Measurements from ENCODE around the gene TPPP. TPM values are rescaled to one million over a fixed set of nuclear protein-coding genes. Genes with fewer than 3 reads are reported as not detected.
"Not testable (repeated sequence)": the region's sequence is repeated elsewhere in the genome, so short reads cannot be mapped to it uniquely, and the experiment has no call there.

TPPP gene
- total RNA-seq, 1 experiment from 2014 or later, result 0.05 TPM

DNA sequence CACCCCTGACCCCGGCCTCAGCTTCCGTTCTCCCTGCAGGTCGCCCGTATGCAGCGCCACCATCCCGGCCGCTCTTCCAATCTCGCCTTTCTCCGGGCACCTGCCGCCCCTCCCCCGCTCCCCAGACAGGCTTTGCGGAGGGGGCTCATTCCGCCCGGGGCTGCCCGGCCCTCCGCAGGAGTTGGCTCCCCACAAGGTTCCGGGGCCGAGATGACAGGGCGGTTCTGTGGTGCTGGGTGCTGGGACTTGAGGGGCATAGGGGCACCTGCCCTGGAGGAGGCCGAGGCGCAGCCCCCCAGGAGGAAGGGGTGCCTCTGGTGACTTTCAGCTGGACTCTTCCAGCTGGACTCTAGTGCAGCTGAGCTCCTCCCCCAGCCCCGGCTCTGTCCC, 885 bp upstream of the TPPP start:
- DNase-seq (ENCODE audit: low spot score), result not testable (repeated sequence)

DNA sequence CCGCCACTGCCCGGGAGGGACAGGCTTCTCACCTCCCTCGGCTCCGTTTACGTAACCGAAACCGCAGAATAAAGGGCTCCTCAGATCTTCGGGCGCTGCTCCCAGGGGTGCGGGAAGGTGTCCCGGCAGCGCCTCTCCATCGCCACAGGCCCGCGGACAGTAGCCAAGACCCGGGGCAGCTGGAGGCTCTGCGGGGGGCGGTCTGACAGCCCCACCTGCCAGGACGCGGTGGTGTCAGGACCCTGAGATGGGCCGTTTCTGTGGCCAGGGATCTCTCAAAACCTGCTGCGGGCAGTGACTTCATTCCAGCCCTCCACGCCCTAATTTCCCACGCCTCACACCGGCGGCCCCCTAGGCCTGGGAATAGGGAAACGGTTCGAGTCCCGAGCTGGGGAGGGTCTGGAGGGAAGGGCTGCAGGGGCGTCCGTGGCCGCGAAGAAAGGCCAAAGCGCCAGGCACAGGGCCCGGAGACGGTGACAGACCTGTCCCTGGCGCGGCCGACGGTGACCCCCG, 567 bp downstream of the TPPP start:
- not testable (repeated sequence) for DNase-seq (ENCODE audit: low spot score)

DNA sequence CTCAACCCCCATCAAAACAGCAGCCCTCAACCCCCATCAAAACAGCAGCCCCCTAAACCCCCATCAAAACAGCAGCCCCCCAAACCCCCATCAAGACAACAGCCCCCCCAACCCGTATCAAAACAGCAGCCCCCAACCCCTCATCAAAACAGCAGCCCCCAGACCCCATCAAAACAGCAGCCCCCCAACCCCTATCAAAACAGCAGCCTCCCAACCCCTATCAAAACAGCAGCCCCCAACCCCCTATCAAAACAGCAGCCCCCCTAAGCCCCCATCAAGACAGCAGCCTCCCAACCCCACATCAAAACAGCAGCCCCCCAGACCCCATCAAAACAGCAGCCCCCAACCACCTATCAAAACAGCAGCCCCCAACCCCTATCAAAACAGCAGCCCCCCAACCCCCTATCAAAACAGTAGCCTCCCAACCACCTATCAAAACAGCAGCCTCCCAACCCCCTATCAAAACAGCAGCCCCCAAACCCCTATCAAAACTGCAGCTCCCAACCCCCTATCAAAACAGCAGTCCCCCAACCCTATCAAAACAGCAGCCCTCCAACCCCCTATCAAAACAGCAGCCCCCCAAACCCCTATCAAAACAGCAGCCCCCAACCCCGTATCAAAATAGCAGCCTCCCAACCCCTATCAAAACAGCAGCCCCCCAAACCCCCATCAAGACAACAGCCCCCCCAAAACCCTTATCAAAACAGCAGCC, 1.2 kb downstream of the TPPP start:
- DNase-seq (ENCODE audit: low spot score), result no peak

DNA sequence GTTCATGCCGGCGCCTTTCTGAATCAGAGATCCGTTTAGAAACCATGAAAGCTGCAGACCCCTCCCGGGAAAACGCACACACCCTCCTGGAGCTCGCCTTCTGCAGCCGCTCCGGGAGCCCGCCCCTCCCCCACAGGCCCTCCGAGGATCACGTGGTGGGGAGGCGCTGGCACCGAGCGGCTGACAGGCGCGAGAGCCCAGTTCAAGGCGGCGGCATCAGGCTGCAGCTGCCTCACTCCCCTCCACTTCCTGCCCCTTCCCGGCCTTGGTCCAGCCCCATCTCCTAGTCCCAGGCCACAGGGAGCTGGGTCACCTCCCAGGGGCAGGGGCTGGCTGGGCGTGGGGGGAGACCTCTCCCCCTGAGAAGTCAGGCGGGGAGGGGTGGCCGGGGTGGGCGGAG, 2.1 kb downstream of the TPPP start:
- DNase-seq (ENCODE audit: low spot score), result not testable (repeated sequence)

DNA sequence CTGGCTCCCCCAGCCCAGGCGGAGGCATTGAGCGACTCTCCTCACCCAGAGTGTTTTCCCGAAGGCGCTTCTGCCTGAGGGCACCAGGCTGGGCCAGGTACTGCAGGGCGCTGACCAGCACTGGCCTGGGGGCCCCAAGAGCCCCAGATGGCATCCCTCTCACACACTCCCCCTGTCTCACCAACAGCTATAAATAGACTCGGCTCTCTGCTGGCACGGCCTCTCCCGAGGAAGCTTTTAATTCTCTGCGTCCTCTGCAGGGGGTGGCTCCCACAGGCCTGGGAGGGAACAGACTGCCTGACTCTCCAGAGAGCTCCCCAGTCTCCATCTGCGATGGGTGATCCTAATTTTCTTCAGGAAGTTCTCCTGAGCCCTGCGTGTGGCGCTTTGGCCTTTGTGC, 2.9 kb downstream of the TPPP start:
- DNase-seq (ENCODE audit: low spot score), result not testable (repeated sequence)

DNA sequence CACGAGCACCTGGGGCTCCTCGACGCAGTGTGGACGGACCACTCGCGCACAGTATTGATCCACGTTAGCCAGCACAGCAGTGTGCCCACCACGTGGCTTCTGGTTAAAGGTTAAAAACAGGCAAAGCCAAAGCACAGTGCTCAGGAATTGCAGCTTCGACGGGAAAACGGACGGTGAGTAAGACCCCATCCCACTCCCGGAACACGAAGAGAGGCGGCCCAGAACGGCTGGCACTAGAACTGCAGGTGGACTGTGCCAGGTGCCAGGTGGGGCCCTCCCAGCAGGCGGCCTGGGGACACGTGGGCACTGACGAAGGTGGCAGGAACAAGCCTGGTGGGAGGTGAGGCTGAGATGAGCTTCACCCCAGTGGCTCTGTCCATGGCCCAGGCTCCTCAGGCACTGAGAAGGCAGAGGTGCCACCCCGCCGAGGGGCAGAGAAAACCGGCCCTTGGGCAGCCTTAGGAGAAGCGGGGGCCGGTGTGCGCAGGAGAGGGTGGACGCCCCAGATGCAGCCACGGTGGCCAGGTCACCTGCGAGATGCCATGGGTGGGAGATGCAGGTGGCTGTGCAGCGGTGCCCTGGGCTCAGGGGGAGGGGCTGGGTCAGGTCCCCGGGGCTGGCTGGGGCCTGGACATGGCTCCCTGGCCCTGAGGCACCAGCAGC, 4.7 kb downstream of the TPPP start:
- DNase-seq (ENCODE audit: low spot score), result not testable (repeated sequence)

DNA sequence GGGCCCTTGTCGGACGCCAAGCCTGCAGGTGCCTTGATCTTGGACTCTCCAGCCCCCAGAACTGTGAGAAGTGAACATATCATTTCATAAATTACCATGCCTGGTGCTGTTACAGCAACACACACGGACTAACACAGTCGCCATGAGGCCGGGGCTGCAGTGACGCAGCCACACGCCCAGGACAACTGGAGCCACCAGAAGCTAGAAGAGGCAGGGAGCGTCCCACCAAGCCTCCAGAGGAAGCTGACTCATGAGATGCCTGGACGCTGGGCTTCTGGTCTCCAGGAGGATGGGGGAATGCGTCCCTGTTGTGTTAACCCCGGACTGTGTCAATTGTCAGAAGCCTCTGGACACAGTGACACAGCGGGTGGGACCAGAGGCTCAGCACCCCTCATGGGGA, 6.2 kb downstream of the TPPP start:
- DNase-seq (ENCODE audit: low spot score), result not testable (repeated sequence)

DNA sequence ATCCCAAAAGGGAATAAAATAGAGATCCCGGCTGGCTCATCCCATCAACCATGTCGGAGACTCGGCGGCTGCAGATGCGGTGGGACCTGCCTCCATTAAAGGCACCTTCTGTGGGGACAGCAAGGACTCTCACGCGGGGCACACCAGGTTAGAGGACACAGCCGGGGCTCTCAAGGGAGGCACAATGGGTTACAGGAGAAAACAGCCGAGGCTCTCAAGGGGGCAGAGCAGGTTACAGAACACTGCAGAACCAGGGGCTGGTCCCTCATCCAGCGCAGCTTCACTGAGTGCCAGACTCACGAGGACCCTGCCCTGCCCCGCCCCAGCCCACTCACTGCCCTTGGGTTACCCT, 7.0 kb downstream of the TPPP start:
- DNase-seq (ENCODE audit: low spot score), result not testable (repeated sequence)

DNA sequence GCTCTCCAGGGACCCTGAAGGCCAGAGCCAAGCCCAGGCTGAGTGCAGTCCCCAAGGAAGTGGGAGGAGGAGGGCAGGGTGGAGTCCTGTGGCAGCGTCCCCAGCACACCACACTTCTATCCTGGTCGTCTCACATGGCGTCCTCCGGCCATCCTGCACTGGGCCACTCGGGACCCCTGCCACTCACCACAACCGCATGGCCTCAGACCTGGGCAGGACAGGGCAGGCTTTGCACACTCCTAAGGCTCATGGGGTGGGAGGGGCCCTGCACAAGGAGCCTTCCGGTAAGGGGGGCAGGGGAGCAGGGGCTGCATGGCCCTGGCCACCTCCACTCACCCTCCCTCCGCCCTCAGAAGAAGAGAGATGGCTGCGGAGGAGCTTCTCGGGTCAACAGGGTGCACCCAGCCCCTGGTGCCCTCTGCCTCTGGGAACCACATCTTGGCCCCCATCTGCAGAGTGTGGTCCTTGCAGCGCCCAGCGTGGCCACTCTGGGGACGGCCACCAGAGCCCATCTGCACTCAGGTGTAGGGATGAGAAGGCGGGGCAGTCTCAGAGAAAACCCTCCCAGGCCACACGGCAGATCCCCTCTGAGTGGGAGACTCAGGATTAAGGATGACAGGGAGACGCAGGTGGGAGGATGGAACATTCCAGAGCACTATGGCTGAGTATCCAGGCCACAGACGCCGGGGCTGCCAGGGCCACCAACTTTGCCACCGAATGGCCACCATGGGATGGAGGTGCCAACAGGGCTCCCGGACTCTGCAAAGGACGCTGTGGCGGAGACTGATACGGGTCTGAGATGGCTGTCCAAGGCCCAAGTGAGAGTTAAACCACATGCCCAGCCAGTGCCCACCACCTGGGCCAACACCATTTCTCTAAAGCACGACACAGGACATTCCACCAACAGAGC, 7.6 kb downstream of the TPPP start:
- no peak for DNase-seq (ENCODE audit: low spot score)

DNA sequence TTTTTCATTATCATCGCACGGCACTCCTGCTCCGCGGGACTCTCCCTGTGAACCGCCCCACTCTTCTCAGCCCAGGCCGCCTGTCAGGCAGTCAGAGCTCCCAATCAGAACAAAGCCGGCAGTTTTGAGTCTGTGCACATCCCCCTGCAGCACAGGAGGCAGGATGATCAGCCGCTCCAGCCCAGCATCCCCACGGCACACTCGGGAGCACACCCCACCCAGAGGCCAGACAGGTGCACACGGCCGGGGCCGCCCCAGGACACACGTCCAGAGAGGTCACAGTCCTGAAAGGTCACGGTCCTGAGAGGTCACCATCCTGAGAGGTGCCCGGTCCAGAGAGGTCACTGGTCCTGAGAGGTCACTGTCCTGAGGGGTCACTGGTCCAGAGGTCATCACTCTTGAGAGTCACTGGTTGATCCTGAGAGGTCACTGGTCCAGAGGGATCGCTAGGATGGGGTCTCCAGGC, 8.4 kb downstream of the TPPP start:
- no peak for DNase-seq (ENCODE audit: low spot score)

DNA sequence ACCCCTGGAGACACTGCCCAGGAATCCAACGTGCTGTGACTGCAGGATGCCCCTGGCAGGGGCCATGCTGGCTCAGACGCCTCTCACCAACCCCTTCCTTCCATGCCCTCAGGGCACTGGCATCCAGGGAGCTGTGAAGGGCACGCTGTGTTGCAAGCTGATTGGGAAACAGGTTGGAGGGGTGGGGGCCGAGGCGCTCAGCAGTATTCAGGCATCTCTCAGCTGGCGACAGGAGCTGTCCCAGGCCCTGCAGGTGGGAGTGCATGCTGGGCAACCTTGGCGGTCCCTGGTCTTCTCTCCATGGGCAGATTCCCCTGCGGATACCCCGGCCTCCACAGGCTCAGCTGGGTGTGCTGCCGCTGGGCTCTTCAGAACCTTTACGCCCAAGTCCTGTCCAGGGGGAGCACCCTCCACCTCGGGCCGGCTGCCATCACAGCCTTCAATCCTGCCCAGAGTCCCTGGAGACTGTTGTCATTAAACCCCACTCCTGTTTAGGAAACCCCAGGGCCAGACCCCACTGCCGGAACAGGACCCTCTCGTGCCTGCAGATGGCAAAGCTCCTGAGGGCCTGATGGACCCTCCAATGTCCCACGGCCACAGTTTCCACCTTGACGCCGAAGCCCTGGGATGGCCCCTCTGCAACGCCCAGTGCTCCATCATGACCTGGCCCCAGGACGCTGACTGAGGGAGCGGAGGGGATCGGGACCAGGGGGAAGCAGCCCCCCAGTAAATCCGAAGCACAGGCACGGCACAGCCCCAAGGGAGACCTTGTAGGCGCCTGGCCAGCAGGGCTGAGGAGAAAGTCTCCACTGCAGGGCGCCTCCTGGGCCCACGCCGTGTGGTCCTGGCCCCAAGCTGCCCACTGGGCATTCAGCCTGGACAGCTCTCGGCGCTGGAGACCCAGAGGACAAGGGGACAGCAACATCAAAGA, 9.3 kb downstream of the TPPP start:
- no peak for DNase-seq (ENCODE audit: low spot score)

DNA sequence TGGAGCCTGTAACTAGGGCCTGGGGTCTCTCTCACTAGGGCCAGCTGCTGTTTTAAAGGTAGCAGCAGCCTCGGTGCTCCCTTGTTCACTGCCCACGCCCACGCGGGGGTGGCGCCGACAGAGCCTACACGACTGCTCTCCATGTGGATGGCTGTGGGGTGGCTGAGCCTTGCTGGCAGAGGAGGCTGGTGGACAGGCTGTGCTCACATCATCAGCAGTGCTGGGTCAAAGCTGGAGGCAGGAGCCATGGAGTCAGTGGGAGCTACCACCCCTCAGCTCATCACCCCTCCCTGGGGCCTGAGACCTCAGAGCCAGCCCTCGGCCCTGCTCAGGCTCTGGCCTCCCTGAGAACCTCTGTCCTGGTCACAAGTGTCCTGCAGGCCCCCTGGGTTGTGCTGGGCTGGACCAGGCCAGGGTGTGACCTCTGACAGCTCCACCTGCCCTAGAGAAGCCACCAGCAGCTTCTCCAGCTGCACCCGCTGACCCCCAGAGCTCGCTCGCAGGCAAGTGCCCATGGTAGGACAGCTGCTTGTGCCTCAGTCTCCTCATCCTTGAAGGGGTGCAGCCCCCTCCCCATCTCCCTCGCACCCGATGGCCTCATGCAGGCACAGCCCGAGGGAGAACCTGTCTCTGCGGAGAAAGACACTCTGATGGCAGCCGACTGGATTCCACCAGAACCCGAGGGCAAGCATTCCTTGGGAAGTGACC, 10.3 kb downstream of the TPPP start:
- not testable (repeated sequence) for DNase-seq (ENCODE audit: low spot score)

DNA sequence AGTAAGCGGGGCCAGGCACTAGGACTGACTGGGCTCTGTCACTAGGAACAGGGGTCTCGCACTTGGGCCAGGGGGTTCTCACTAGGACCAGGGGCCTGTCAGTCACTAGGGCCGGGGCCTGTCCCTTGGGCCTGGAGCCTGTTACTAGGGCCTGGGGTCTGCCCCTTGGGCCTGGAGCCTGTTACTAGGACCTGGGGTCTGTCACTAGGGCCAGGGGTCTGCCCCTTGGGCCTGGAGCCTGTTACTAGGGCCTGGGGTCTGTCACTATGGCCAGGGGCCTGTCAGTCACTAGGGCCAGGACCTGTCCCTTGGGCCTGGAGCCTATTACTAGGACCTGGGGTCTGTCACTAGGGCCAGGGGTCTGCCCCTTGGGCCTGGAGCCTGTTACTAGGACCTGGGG, 10.9 kb downstream of the TPPP start:
- not testable (repeated sequence) for DNase-seq (ENCODE audit: low spot score)

DNA sequence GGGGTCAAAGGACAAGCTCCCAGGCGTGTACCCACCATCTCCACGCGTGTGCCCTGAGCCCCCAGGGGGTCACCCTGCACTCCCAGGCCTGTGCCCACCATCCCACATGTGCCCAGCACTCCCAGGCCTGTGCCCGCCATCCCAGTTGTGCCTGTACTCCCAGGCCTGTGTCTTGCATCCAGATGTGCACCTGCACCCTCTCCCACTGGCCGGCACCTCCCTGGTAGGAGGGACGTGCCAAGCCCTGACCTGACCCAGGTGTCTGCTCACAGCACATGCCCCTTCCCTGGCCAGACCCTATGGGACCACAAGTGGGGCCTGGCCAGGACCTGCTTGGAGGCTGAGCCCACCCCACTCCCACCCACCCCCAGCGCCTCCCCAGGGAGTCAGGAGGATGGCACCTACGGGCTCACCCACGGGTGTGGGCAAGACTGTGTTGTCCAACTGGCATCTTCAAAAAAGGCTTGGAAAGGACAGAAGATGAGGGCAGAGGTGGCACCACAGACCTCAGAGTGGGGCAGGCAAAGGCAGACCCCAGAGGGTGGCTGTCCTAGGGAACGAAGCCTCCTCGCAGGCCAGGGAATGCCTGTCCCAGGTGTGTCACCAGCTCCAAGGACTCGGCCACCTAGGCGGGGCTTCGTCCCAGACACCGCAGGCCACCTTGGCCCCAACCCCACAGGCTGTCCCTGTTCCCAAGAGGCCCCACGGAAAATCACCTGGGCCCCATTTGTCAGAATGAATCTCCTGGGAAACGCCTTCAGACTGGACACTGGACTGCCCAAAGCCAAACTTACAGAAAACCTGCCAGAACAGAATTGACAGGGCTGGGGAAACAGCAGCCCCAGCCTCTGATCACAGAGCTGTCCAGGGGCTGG, 11.6 kb downstream of the TPPP start:
- not testable (repeated sequence) for DNase-seq (ENCODE audit: low spot score)

DNA sequence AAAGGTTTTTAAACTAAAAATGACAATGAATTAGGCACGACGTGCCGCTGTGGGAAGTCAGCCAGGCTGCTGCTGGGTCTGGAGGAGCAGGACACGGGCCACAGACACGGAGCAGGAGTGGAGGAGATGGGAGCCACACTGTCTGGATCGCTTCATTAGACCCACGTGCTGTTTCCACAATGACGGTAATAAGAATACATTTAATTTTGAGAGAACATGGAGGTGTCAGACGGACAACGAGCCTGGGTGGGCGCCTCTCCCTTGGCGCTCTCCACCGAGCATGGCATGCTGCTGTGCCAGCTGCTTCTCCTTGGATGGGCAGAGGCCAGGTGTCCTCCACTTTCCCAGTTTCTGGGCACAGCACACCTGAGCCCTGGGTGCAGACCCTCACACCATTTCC, 12.3 kb downstream of the TPPP start:
- not testable (repeated sequence) for DNase-seq (ENCODE audit: low spot score)

DNA sequence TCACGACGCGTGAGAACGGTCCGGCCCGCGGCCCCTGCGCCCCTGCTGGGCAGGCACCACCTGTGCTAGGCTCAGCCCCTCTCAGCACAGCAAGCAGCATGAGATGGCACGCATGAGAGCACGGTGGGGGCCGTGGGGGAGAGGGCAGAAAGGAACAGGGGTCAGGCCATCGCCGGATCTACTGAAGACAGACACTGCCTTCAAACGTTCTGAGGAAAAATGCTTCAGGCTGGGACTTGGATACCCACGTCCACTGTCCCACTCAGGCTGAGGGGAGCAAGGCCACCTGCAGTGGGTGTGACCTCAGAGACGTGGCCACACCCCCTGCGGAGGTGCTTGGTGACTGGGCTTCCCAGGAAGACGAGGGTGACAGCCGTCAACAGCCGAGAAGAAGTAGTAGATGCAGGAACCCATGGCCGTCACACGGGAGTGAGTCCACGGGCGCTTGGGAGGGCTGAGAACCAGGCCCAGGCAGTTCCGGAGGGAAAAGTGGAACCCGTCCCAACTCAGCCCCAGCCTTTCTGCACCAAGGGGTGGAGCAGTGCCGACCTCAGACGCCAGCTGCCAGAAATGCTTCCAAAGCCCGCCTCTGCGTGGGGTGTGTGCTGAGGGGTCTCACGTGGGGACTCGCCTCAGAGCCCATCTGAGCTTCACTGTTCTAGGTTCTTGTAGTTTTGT, 12.9 kb downstream of the TPPP start:
- DNase-seq (ENCODE audit: low spot score), result not testable (repeated sequence)

DNA sequence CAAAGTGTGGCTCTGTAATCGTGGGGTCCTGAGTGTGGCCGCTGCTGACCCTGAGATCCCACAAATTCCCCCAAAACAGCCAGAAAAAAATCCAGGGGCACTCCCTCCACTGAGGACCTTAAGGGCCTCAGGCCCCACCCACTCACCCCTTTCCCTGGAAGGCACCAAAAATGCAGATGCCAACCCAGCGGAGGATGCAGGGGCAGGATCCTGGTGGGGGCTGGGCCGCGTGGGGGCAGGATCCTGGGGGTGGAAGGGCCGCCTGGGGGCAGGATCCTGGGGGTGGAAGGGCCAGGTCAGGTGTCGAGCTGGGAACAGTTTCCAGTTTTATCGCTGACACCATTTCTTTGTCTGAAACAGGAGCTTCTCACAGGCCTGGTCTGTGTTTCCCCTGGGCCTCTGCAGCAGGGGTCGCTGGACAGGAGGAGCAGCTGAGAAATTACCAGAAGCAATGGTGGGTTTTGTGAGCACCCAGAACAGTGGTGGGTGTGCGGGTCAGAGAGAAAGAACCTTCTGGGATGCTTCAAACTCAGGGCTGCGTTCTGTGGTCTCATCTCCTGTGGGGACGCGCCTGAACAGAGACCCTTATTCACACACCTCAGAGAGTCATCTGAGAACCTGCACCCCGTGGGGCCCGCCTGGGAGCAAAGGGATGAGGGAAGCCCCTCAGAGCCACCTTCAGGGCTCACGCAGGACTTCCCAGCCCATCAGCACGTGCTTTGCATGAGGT, 13.8 kb downstream of the TPPP start:
- not testable (repeated sequence) for DNase-seq (ENCODE audit: low spot score)

DNA sequence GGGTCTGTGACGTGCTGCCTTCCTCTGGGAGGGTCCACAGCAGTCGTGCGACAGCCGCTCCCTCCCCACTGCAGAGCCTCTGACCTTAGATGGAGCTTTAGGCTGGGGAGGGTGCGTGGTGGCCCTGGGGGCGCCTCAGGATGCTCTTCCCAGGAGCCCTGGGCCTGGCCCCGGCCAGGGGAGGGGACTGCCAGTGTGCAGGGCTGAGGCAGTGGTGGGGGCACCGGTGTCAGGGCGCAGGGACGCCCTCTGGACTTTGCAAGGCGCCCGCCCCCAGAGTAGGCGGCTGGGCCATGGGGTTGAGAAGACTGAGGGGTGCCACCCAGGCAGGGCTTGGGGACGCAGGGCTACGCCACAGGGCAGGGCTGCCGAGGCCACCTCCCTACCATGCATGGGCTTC, 14.6 kb downstream of the TPPP start:
- DNase-seq (ENCODE audit: low spot score), result not testable (repeated sequence)

All from A172 (cell line).